DMS53 treated with DMSO at 0.1 percent for 48 hours (cell line): Measurements from ENCODE around the gene IQCE.

ENCODE experiments used
- DNase-seq: peaks from one replicate; lab custom pipeline; 2025; ENCODE audit not compliant: unreplicated experiment; lab: John Stamatoyannopoulos, UW

IQCE gene

GRCh38 chr7:2558629-2559282 lies at the start of gene IQCE:
Gene IQCE (plus strand): TSS chr7:2558979. CDS start chr7:2559182, 203 bp downstream.
- DNase-seq = no peak

- DNase-seq = no peak
Measured at GRCh38 chr7:2509298-2509906, 49.4 kb upstream of the IQCE start.

- no peak for DNase-seq
Measured at GRCh38 chr7:2510130-2510776, 48.5 kb upstream of the IQCE start.

- no peak for DNase-seq
Measured at GRCh38 chr7:2510909-2511768, 47.6 kb upstream of the IQCE start.

- DNase-seq = no peak
Measured at GRCh38 chr7:2511769-2512168, 47.0 kb upstream of the IQCE start.

GRCh38 chr7:2512179-2512661 lies 46.6 kb upstream of the IQCE start:
- no peak for DNase-seq

GRCh38 chr7:2512713-2513112 lies 46.1 kb upstream of the IQCE start:
- DNase-seq = no peak

- DNase-seq = no peak
Measured at GRCh38 chr7:2513702-2514101, 45.1 kb upstream of the IQCE start.

- DNase-seq = no peak
Measured at GRCh38 chr7:2514473-2515423, 44.0 kb upstream of the IQCE start.

- DNase-seq = no peak
Measured at GRCh38 chr7:2515424-2516193, 43.2 kb upstream of the IQCE start.

GRCh38 chr7:2516194-2516555 lies 42.6 kb upstream of the IQCE start:
- no peak for DNase-seq

- DNase-seq = no peak
Measured at GRCh38 chr7:2517026-2517425, 41.8 kb upstream of the IQCE start.

GRCh38 chr7:2517678-2518507 lies 40.9 kb upstream of the IQCE start:
- no peak for DNase-seq

- no peak for DNase-seq
Measured at GRCh38 chr7:2518737-2519118, 40.1 kb upstream of the IQCE start.

- no peak for DNase-seq
Measured at GRCh38 chr7:2519119-2519930, 39.5 kb upstream of the IQCE start, which contains the start of gene LFNG. Gene LFNG (plus strand): TSS chr7:2519774. CDS start chr7:2519862, 88 bp downstream.

GRCh38 chr7:2520131-2520760 lies 38.5 kb upstream of the IQCE start:
- DNase-seq = no peak

- no peak for DNase-seq
Measured at GRCh38 chr7:2520761-2521290, 38.0 kb upstream of the IQCE start.
